GM12801 (cell line): ENCODE data around the gene VIT.

Source experiments
- TF ChIP-seq, protein P1 (sequence below): IDR thresholded peaks from one replicate; pipeline ENCODE4 v1.5.1; 2011; ENCODE audit warnings: control low read depth; ENCODE audit not compliant: insufficient read length; ENCODE audit errors: extremely low read depth

Gene VIT

DNA sequence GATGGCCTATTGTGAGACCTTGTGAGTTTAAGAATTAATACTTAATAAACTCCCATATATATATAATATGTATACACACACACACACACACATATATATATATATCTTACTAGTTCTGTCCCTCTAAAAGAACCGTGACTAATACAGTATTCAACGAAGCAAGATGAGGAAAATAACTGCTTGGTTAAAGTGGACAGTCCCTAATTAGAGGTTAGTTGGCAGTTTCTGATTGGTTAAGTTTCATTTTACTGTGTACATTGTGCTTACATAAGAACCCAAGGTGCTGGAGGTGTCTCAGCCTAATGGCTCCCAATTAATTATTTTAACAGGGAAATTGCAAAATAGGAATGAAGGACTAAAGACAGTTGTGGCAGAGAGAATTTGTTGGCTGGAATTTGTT lies 137.7 kb downstream of the VIT start:
- TF ChIP-seq, protein P1, sequence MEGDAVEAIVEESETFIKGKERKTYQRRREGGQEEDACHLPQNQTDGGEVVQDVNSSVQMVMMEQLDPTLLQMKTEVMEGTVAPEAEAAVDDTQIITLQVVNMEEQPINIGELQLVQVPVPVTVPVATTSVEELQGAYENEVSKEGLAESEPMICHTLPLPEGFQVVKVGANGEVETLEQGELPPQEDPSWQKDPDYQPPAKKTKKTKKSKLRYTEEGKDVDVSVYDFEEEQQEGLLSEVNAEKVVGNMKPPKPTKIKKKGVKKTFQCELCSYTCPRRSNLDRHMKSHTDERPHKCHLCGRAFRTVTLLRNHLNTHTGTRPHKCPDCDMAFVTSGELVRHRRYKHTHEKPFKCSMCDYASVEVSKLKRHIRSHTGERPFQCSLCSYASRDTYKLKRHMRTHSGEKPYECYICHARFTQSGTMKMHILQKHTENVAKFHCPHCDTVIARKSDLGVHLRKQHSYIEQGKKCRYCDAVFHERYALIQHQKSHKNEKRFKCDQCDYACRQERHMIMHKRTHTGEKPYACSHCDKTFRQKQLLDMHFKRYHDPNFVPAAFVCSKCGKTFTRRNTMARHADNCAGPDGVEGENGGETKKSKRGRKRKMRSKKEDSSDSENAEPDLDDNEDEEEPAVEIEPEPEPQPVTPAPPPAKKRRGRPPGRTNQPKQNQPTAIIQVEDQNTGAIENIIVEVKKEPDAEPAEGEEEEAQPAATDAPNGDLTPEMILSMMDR: no peak

DNA sequence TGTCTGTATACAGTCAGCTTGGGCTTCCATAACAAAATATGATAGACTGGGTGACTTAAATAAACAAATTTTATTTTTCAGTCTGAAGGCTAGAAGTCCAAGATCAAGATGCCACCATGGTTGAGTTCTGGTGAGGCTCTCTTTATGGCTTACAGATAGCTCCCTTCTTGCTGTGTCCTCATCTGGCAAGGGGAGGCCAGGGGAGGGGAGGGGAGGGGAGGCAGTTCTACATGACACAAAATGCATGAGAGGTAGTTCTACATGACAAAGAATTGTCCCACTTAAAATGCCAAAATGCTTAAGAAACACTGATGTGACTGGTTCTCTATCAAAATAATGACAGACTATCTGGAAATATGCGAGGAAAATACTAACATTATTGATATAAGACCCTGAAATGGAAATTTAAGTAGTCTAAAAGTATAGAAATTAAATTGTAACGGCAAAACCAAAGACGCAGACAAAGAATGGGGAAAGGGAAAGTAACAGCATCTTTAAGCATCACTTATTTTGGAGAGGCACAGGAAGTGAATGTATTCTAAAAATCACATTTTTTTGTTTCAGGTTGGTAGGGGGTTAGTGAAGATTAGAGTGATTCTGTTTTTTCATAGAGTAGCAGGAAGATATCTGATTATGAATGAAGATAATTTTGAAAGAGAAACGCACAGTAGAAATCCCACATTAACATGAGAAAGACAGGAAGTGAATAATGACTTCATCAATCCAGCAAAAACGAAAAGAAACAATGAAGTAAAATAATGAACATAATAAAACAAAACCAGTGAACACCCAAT lies 138.4 kb downstream of the VIT start:
- TF ChIP-seq, protein P1: no peak

DNA sequence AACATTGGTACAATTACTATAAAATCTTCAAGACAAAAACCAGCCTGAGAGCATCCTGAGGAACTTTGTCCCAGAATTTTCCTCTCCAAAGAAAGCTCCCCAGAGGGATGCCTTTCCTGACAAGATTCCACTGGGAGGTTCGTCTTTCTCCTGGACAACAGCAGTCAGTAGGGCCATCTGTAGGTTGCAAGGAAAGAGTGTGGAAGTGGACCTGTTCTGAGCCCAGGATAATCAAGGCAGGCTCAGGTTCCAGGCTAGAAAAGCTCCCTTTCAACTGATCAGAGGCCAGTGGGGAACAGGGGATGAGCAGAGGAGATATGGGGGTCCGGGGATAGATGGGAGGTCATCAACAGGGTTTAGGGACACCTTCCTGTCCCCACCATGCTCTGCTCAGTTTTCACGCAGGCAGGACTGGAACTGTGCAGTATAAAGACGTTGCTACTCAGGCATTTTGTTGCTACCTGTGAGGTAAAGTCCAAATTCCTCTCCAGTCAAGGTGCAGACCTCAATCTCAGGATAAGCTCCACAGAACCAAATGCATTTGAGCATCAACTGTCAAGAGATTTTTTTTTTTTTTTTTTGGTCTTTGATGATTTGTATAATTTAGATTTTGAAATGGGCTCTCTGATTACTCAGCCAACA lies 143.6 kb downstream of the VIT start:
- TF ChIP-seq, protein P1: no peak

DNA sequence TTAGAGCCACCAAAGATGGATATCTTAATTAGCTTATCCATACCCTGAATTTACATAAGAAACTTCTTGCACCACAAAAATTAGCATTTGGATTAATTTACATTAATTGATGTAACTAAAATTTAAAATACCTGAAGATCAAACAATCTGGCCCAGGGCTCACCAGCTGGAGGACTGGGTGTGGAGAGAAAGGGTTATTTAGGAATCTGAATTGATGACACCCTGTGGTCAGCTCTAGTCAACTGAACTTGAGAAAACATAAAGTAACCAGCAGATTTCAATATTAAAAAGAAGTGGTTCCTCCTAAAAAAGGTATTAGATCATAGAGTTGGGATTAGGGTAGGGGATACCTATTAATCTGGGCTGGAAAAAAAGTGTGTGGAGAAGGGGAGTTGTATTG lies 147.3 kb downstream of the VIT start:
- TF ChIP-seq, protein P1: no peak

- TF ChIP-seq, protein P1: no peak
These were observed 152.8 kb downstream of the VIT start for GRCh38 chr2:36849265-36849664.

GRCh38 chr2:36854241-36854640 lies 157.7 kb downstream of the VIT start:
- TF ChIP-seq, protein P1: no peak

- TF ChIP-seq, protein P1: no peak
These were observed 158.9 kb downstream of the VIT start for GRCh38 chr2:36855429-36855828.
